Measurements from ENCODE around the gene CALR3.

The CALR3 gene

GRCh38 chr19:16429759-16430091 is 66.2 kb downstream of the CALR3 start:
- H3K4me1 ChIP-seq = peaks cover 0 to 6% (median 0%) of the 10 kb centered on the region in 4 donors
- H3K9me3 ChIP-seq = no peaks in the 10 kb centered on the region
- H3K4me3 ChIP-seq = no peak overlapping the region
- intact Hi-C loops (cut with DNase I; ENCODE audit: low total_unique reads) = no loop called here
- H3K36me3 ChIP-seq = peaks cover 53 to 97% (median 74%) of the 10 kb centered on the region in 3 donors
- no peaks in the 10 kb centered on the region for H3K27me3 ChIP-seq
- no peak for TF ChIP-seq CTCF (IDR thresholded peaks at IDR 0.05)
- no peak overlapping the region for H3K27ac ChIP-seq
- DNase-seq = no peak

GRCh38 chr19:16429066-16429758 is 66.8 kb downstream of the CALR3 start:
- H3K4me1 ChIP-seq = peaks cover 0 to 6% (median 0%) of the 10 kb centered on the region in 4 donors
- no peak for TF ChIP-seq CTCF (IDR thresholded peaks at IDR 0.05)
- no peak overlapping the region for H3K27ac ChIP-seq
- H3K4me3 ChIP-seq = no peak overlapping the region
- no peaks in the 10 kb centered on the region for H3K9me3 ChIP-seq
- intact Hi-C loops (cut with DNase I; ENCODE audit: low total_unique reads) = no loop called here
- peaks cover 55 to 97% (median 79%) of the 10 kb centered on the region in 3 donors for H3K36me3 ChIP-seq
- DNase-seq = no peak
- H3K27me3 ChIP-seq = no peaks in the 10 kb centered on the region
